ENCODE results near the gene RC3H2. TPM values are rescaled to one million over a fixed set of nuclear protein-coding genes. Genes with fewer than 3 reads are reported as not detected.
"Not testable (repeated sequence)": the region's sequence is repeated elsewhere in the genome, so short reads cannot be mapped to it uniquely, and the experiment has no call there.

RC3H2 gene
- total RNA-seq, 5 donors from 2014 or later (not counting 1 experiment from before 2014, with no cell fraction given): 45.3 to 76.0 (median 59.8) TPM

- no peak for ATAC-seq (replicated peaks in 1 of 4)
- 100% methylated on average over 1 of the region's 3 CpGs for WGBS (ENCODE audit: insufficient coverage)
- Mint-ChIP-seq H3K27me3 (no peaks in the 10 kb centered on the region), H3K9me3 (no peaks in the 10 kb centered on the region), H3K27ac (no peak overlapping the region), H3K36me3 (peaks cover 16% of the 10 kb centered on the region), H3K4me1 (peaks cover 33 to 52% (median 40%) of the 10 kb centered on the region in 3 donors), H3K4me3 (no peak overlapping the region)
- ChIA-PET CTCF (no interaction called here), POLR2A (interaction anchor here in 1 of 2 donors (0.6 kb wide), 1 partner anchor 30 kb away, joined by 3 read pairs; no protein-coding TSS in a partner anchor)
- no peak overlapping the region for H3K27ac ChIP-seq (ENCODE audit: low read length)
- H3K4me1 ChIP-seq (ENCODE audit: control insufficient read depth in 1 of 2, extremely low read depth in 1 of 2, insufficient read depth in 2 of 2, low read length in 2 of 2): peaks cover 0 to 24% of the 10 kb centered on the region in 2 experiments
- H3K4me3 ChIP-seq (ENCODE audit: control insufficient read depth in 1 of 2, extremely low read depth in 1 of 2, low read length in 1 of 2): no peak overlapping the region
- no peak for DNase-seq
- peaks cover 0 to 20% of the 10 kb centered on the region in 2 donors for H3K36me3 ChIP-seq (ENCODE audit: control insufficient read depth in 2 of 2, extremely low read depth in 1 of 2, insufficient read depth in 1 of 2, low read length in 1 of 2)
- no peaks in the 10 kb centered on the region for H3K27me3 ChIP-seq (replicated peaks in 1 of 2; ENCODE audit: control insufficient read depth in 2 of 2, extremely low read depth in 1 of 2, insufficient read depth in 2 of 2, low read length in 1 of 2)
- H3K9me3 ChIP-seq: no peaks in the 10 kb centered on the region
These were observed 60.0 kb downstream of the RC3H2 start for GRCh38 chr9:122845116-122845515.

- H3K4me1 ChIP-seq (ENCODE audit: control insufficient read depth in 1 of 2, extremely low read depth in 1 of 2, insufficient read depth in 2 of 2, low read length in 2 of 2): peaks cover 0 to 24% of the 10 kb centered on the region in 2 experiments
- H3K36me3 ChIP-seq (ENCODE audit: control insufficient read depth in 2 of 2, extremely low read depth in 1 of 2, insufficient read depth in 1 of 2, low read length in 1 of 2): peaks cover 0 to 13% of the 10 kb centered on the region in 2 donors
- H3K4me3 ChIP-seq (ENCODE audit: control insufficient read depth in 1 of 2, extremely low read depth in 1 of 2, low read length in 1 of 2): no peak overlapping the region
- CTCF ChIA-PET: no interaction called here
- ATAC-seq (replicated peaks in 1 of 4): no peak
- peak overlapping the region in 1 of 2 donors; percentile 16 for H3K27ac Mint-ChIP-seq
- H3K9me3 Mint-ChIP-seq: peaks cover 0 to 6% (median 0%) of the 10 kb centered on the region in 3 donors
- peaks cover 30 to 47% (median 36%) of the 10 kb centered on the region in 3 donors for H3K4me1 Mint-ChIP-seq
- H3K36me3 Mint-ChIP-seq: peaks cover 12% of the 10 kb centered on the region
- DNase-seq: no peak
- H3K27me3 ChIP-seq (replicated peaks in 1 of 2; ENCODE audit: control insufficient read depth in 2 of 2, extremely low read depth in 1 of 2, insufficient read depth in 2 of 2, low read length in 1 of 2): no peaks in the 10 kb centered on the region
- no peaks in the 10 kb centered on the region for H3K27me3 Mint-ChIP-seq
- no CpG with 5 or more reads among the region's 1 CpG for WGBS (ENCODE audit: insufficient coverage)
- POLR2A ChIA-PET: no interaction called here
- no peak overlapping the region for H3K4me3 Mint-ChIP-seq
- H3K9me3 ChIP-seq: no peaks in the 10 kb centered on the region
- no peak overlapping the region for H3K27ac ChIP-seq (ENCODE audit: low read length)
These were observed 61.0 kb downstream of the RC3H2 start for GRCh38 chr9:122844137-122844536.

- POLR2A ChIA-PET: interaction anchor here in 1 of 2 donors (0.7 kb wide), 1 partner anchor 589 kb away, joined by 3 read pairs; no protein-coding TSS in a partner anchor
- H3K36me3 ChIP-seq (ENCODE audit: control insufficient read depth in 2 of 2, extremely low read depth in 1 of 2, insufficient read depth in 1 of 2, low read length in 1 of 2): peaks cover 0 to 5% of the 10 kb centered on the region in 2 donors
- peaks cover 17 to 28% (median 27%) of the 10 kb centered on the region in 3 donors for H3K4me1 Mint-ChIP-seq
- peaks cover 8% of the 10 kb centered on the region for H3K36me3 Mint-ChIP-seq
- DNase-seq (no peak), ATAC-seq (replicated peaks in 1 of 4) (no peak)
- no peaks in the 10 kb centered on the region for H3K9me3 ChIP-seq
- no CpG with 5 or more reads among the region's 4 CpGs for WGBS (ENCODE audit: insufficient coverage)
- H3K9me3 Mint-ChIP-seq: peaks cover 0 to 6% (median 0%) of the 10 kb centered on the region in 3 donors
- no peak overlapping the region for H3K4me3 Mint-ChIP-seq
- peaks cover 0 to 17% of the 10 kb centered on the region in 2 experiments for H3K4me1 ChIP-seq (ENCODE audit: control insufficient read depth in 1 of 2, extremely low read depth in 1 of 2, insufficient read depth in 2 of 2, low read length in 2 of 2)
- no peak overlapping the region for H3K27ac ChIP-seq (ENCODE audit: low read length)
- H3K27me3 ChIP-seq (replicated peaks in 1 of 2; ENCODE audit: control insufficient read depth in 2 of 2, extremely low read depth in 1 of 2, insufficient read depth in 2 of 2, low read length in 1 of 2): no peaks in the 10 kb centered on the region
- H3K4me3 ChIP-seq (ENCODE audit: control insufficient read depth in 1 of 2, extremely low read depth in 1 of 2, low read length in 1 of 2): no peak overlapping the region
- no peak overlapping the region for H3K27ac Mint-ChIP-seq
- CTCF ChIA-PET: interaction anchor here in 1 of 2 donors (0.6 kb wide), 1 partner anchor 371 kb away, joined by 4 read pairs; no protein-coding TSS in a partner anchor
- H3K27me3 Mint-ChIP-seq: no peaks in the 10 kb centered on the region
These were observed 63.7 kb downstream of the RC3H2 start for GRCh38 chr9:122841501-122841900.

GRCh38 chr9:122838441-122838840 lies 66.7 kb downstream of the RC3H2 start:
- H3K4me3 Mint-ChIP-seq; DNase-seq; H3K27ac ChIP-seq (ENCODE audit: low read length); H3K27me3 Mint-ChIP-seq; H3K36me3 Mint-ChIP-seq; H3K36me3 ChIP-seq (ENCODE audit: control insufficient read depth in 2 of 2, extremely low read depth in 1 of 2, insufficient read depth in 1 of 2, low read length in 1 of 2); H3K4me3 ChIP-seq (ENCODE audit: control insufficient read depth in 1 of 2, extremely low read depth in 1 of 2, low read length in 1 of 2); H3K9me3 Mint-ChIP-seq; CTCF ChIA-PET; ATAC-seq (replicated peaks in 1 of 4); POLR2A ChIA-PET; H3K27ac Mint-ChIP-seq; H3K9me3 ChIP-seq; H3K27me3 ChIP-seq (replicated peaks in 1 of 2; ENCODE audit: control insufficient read depth in 2 of 2, extremely low read depth in 1 of 2, insufficient read depth in 2 of 2, low read length in 1 of 2): not testable (repeated sequence)
- H3K4me1 ChIP-seq (ENCODE audit: control insufficient read depth in 1 of 2, extremely low read depth in 1 of 2, insufficient read depth in 2 of 2, low read length in 2 of 2): peaks cover 7 to 12% of the 10 kb centered on the region in 2 experiments
- WGBS (ENCODE audit: insufficient coverage): 87% methylated on average over 3 of the region's 3 CpGs
- H3K4me1 Mint-ChIP-seq: peaks cover 13 to 21% (median 19%) of the 10 kb centered on the region in 3 donors

GRCh38 chr9:122837266-122837850 lies 67.8 kb downstream of the RC3H2 start:
- H3K4me3 ChIP-seq (ENCODE audit: control insufficient read depth in 1 of 2, extremely low read depth in 1 of 2, low read length in 1 of 2): no peak overlapping the region
- Mint-ChIP-seq H3K27me3 (no peaks in the 10 kb centered on the region), H3K4me1 (peaks cover 13 to 21% (median 16%) of the 10 kb centered on the region in 3 donors), H3K36me3 (no peaks in the 10 kb centered on the region), H3K4me3 (no peak overlapping the region), H3K9me3 (peaks cover 0 to 6% (median 0%) of the 10 kb centered on the region in 3 donors), H3K27ac (no peak overlapping the region)
- ChIA-PET POLR2A (no interaction called here), CTCF (no interaction called here)
- no peaks in the 10 kb centered on the region for H3K9me3 ChIP-seq
- ATAC-seq (replicated peaks in 1 of 4): no peak
- H3K27me3 ChIP-seq (replicated peaks in 1 of 2; ENCODE audit: control insufficient read depth in 2 of 2, extremely low read depth in 1 of 2, insufficient read depth in 2 of 2, low read length in 1 of 2): no peaks in the 10 kb centered on the region
- 94% methylated on average over 10 of the region's 14 CpGs for WGBS (ENCODE audit: insufficient coverage)
- no peaks in the 10 kb centered on the region for H3K36me3 ChIP-seq (ENCODE audit: control insufficient read depth in 2 of 2, extremely low read depth in 1 of 2, insufficient read depth in 1 of 2, low read length in 1 of 2)
- peaks cover 7 to 12% of the 10 kb centered on the region in 2 experiments for H3K4me1 ChIP-seq (ENCODE audit: control insufficient read depth in 1 of 2, extremely low read depth in 1 of 2, insufficient read depth in 2 of 2, low read length in 2 of 2)
- no peak for DNase-seq
- no peak overlapping the region for H3K27ac ChIP-seq (ENCODE audit: low read length)

GRCh38 chr9:122835313-122835731 lies 69.8 kb downstream of the RC3H2 start:
- Mint-ChIP-seq H3K9me3 (peaks cover 0 to 6% (median 0%) of the 10 kb centered on the region in 3 donors), H3K27ac (peak overlapping the region; percentile 90 to 93), H3K4me1 (peaks cover 13 to 16% (median 15%) of the 10 kb centered on the region in 3 donors), H3K36me3 (no peaks in the 10 kb centered on the region), H3K27me3 (no peaks in the 10 kb centered on the region), H3K4me3 (peak overlapping the region; percentile 51 to 71 (median 69))
- Histone ChIP-seq H3K36me3 (ENCODE audit: control insufficient read depth in 2 of 2, extremely low read depth in 1 of 2, insufficient read depth in 1 of 2, low read length in 1 of 2) (no peaks in the 10 kb centered on the region), H3K27me3 (replicated peaks in 1 of 2; ENCODE audit: control insufficient read depth in 2 of 2, extremely low read depth in 1 of 2, insufficient read depth in 2 of 2, low read length in 1 of 2) (no peaks in the 10 kb centered on the region), H3K4me1 (ENCODE audit: control insufficient read depth in 1 of 2, extremely low read depth in 1 of 2, insufficient read depth in 2 of 2, low read length in 2 of 2) (peaks cover 7 to 12% of the 10 kb centered on the region in 2 experiments), H3K4me3 (ENCODE audit: control insufficient read depth in 1 of 2, extremely low read depth in 1 of 2, low read length in 1 of 2) (no peak overlapping the region), H3K27ac (ENCODE audit: low read length) (peak overlapping the region; percentile 44), H3K9me3 (no peaks in the 10 kb centered on the region)
- CTCF ChIA-PET: interaction anchor here (0.7 to 1.1 kb wide), 6 partner anchors 11 to 544 kb away, joined by 3 to 4 read pairs (median 3); no protein-coding TSS in a partner anchor
- POLR2A ChIA-PET: interaction anchor here (0.5 to 0.6 kb wide), 2 partner anchors 24 to 69 kb away, joined by 3 to 5 read pairs; no protein-coding TSS in a partner anchor
- WGBS (ENCODE audit: insufficient coverage): 0% methylated on average over 3 of the region's 4 CpGs
- peak; percentile 70 to 92 (median 90) for ATAC-seq (replicated peaks in 1 of 4)
- peak in 16 of 35 experiments; percentile 6 to 39 (median 22) for DNase-seq
